RWPE2 (cell line): Measurements from ENCODE around the gene PMPCA.

ENCODE experiments used
- ATAC-seq: fragments of 200-7000 bp; cut with Tn5 transposase; 3 replicates; pipeline ENCODE4 v1.9.1; 2021; ENCODE audit warnings: low read depth
- DNase-seq: peaks from one replicate; pipeline ENCODE4 v3.0.0-alpha.2; 2020; ENCODE audit warnings: low spot score
- H3K27ac ChIP-seq: fragments of 450-650 bp; 2 replicates; pipeline ENCODE4 v1.5.1; 2017; ENCODE audit warnings: mild to moderate bottlenecking; ENCODE audit not compliant: poor library complexity, severe bottlenecking
- H3K27me3 ChIP-seq: fragments of 250-450 bp; sonication (Bioruptor Pico); 2 replicates; pipeline ENCODE4 v1.5.1; 2021; ENCODE audit warnings: mild to moderate bottlenecking, moderate library complexity; ENCODE audit not compliant: insufficient read depth, poor library complexity, severe bottlenecking
- H3K36me3 ChIP-seq: fragments of 250-450 bp; sonication (Bioruptor Pico); 2 replicates; pipeline ENCODE4 v1.5.1; 2020; ENCODE audit warnings: low read depth, mild to moderate bottlenecking, moderate library complexity
- H3K4me1 ChIP-seq: fragments of 250-450 bp; sonication (Bioruptor Pico); 2 replicates; pipeline ENCODE4 v1.5.1; 2021; ENCODE audit warnings: mild to moderate bottlenecking, moderate library complexity; ENCODE audit not compliant: insufficient read depth, poor library complexity, severe bottlenecking
- H3K4me3 ChIP-seq: fragments of 250-450 bp; sonication (Bioruptor Pico); 2 replicates; pipeline ENCODE4 v1.5.1; 2021; ENCODE audit warnings: mild to moderate bottlenecking, moderate library complexity; ENCODE audit not compliant: severe bottlenecking
- H3K9me3 ChIP-seq: fragments of 250-450 bp; sonication (Bioruptor Pico); 2 replicates; pipeline ENCODE4 v1.5.1; 2021; ENCODE audit warnings: mild to moderate bottlenecking, moderate library complexity; ENCODE audit not compliant: severe bottlenecking
- CTCF ChIP-seq: fragments of 450-650 bp; IDR thresholded peaks from one replicate; pipeline ENCODE4 v1.5.1; 2017; ENCODE audit warnings: mild to moderate bottlenecking, moderate library complexity; ENCODE audit not compliant: poor library complexity, severe bottlenecking

Gene PMPCA

GRCh38 chr9:136373300-136374182, 36.9 kb upstream of the PMPCA start, which contains the start of gene CARD9:
Gene CARD9 (minus strand): TSS chr9:136373669. CDS start chr9:136372078, 1,591 bp downstream.
- Histone ChIP-seq H3K4me3 (no peak within 1 kb of the TSS), H3K9me3 (no peaks in the 10 kb centered on the region), H3K36me3 (no peaks in the 10 kb centered on the region), H3K4me1 (no peaks in the 10 kb centered on the region), H3K27me3 (no peaks in the 10 kb centered on the region), H3K27ac (no peak within 1 kb of the TSS)
- TF ChIP-seq CTCF = no peak
- ATAC-seq (no peak), DNase-seq (no peak)

GRCh38 chr9:136374183-136374575, 36.3 kb upstream of the PMPCA start:
- ATAC-seq = no peak
- no peaks in the 10 kb centered on the region for H3K9me3 ChIP-seq
- TF ChIP-seq CTCF = no peak
- H3K4me3 ChIP-seq = no peak overlapping the region
- no peaks in the 10 kb centered on the region for H3K4me1 ChIP-seq
- H3K36me3 ChIP-seq = no peaks in the 10 kb centered on the region
- no peak overlapping the region for H3K27ac ChIP-seq
- no peak for DNase-seq
- no peaks in the 10 kb centered on the region for H3K27me3 ChIP-seq

GRCh38 chr9:136375096-136375495, 35.4 kb upstream of the PMPCA start:
- H3K4me3 ChIP-seq = no peak overlapping the region
- no peaks in the 10 kb centered on the region for H3K4me1 ChIP-seq
- H3K27ac ChIP-seq = no peak overlapping the region
- H3K9me3 ChIP-seq = no peaks in the 10 kb centered on the region
- no peaks in the 10 kb centered on the region for H3K36me3 ChIP-seq
- DNase-seq (no peak), ATAC-seq (no peak)
- TF ChIP-seq CTCF = no peak
- H3K27me3 ChIP-seq = no peaks in the 10 kb centered on the region

GRCh38 chr9:136376457-136376856, 34.0 kb upstream of the PMPCA start:
- H3K4me3 ChIP-seq = no peak overlapping the region

More at GRCh38 chr9:136376457-136376856, 34.0 kb upstream of the PMPCA start:
- Histone ChIP-seq H3K9me3 (no peaks in the 10 kb centered on the region), H3K36me3 (0 out of 2 replicates have a peak, but pooled peaks cover 5% of the 10 kb centered on the region), H3K27me3 (no peaks in the 10 kb centered on the region), H3K27ac (no peak overlapping the region), H3K4me1 (no peaks in the 10 kb centered on the region)
- no peak for TF ChIP-seq CTCF
- ATAC-seq (no peak), DNase-seq (no peak)
